Activated CD8-positive, alpha-beta T cell treated with anti-CD3 and anti-CD28 coated beads for 36 hours (primary cell): ENCODE results near the gene ZNF17. TPM values are rescaled to one million over a fixed set of nuclear protein-coding genes. Genes with fewer than 3 reads are reported as not detected.

Experiments used
- ATAC-seq: fragments of 200-7000 bp; cut with Tn5 transposase; one replicate; pipeline ENCODE4 v1.10.0; 2021; ENCODE audit warnings: mild to moderate bottlenecking, moderate library complexity
- CTCF ChIA-PET: fragments of 350-600 bp; sonication (Branson Sonifier 250); formaldehyde crosslinking; loops from one replicate; lab custom pipeline; 2021; ENCODE audit warnings: antibody characterized with exemption; lab: Charles Lee
- POLR2A ChIA-PET: fragments of 350-600 bp; sonication (Branson Sonifier 250); formaldehyde crosslinking; loops from one replicate; lab custom pipeline; 2021; ENCODE audit warnings: antibody characterized with exemption; lab: Charles Lee
- DNase-seq: peaks from one replicate; pipeline ENCODE4 v3.0.0-alpha.2; 2020
- H3K27ac Mint-ChIP-seq: one replicate; pipeline ENCODE4 v1.8.0; 2021; ENCODE audit warnings: mild to moderate bottlenecking, mixed read lengths
- H3K27me3 Mint-ChIP-seq: one replicate; pipeline ENCODE4 v1.8.0; 2021; ENCODE audit warnings: mixed read lengths
- H3K36me3 Mint-ChIP-seq: one replicate; pipeline ENCODE4 v1.8.0; 2021; ENCODE audit warnings: low read depth, mixed read lengths
- H3K4me1 Mint-ChIP-seq: one replicate; pipeline ENCODE4 v1.8.0; 2021; ENCODE audit warnings: low read depth, mixed read lengths
- H3K4me3 Mint-ChIP-seq: one replicate; pipeline ENCODE4 v1.8.0; 2021; ENCODE audit warnings: mild to moderate bottlenecking, moderate library complexity, mixed read lengths
- H3K9me3 Mint-ChIP-seq: one replicate; pipeline ENCODE4 v1.8.0; 2021; ENCODE audit warnings: mixed read lengths
- CTCF ChIP-seq: fragments of 200-600 bp; IDR thresholded peaks from one replicate; pipeline ENCODE4 v1.8.0; 2022; ENCODE audit warnings: antibody characterized with exemption, mild to moderate bottlenecking
- intact Hi-C: fragments of 100-400 bp; cut with micrococcal nuclease; formaldehyde crosslinking; loops from one replicate; pipeline ENCODE4 v1.10.0; 2022
- total RNA-seq, 2 experiments: library from RNA; stranded (reverse); gene quantifications; one replicate each; pipeline ENCODE4 v1.2.3, GENCODE V29; 2021

ZNF17 gene
- total RNA-seq, 2 experiments from 2014 or later: 5.7 to 8.8 TPM

GRCh38 chr19:57419439-57419838, 8.5 kb downstream of the ZNF17 start:
- POLR2A ChIA-PET: interaction anchor here (1.0 kb wide), 2 partner anchors 10 to 15 kb away, joined by 3 to 5 read pairs; partner anchors contain the start of gene ZNF749
- peaks cover 54% of the 10 kb centered on the region for H3K9me3 Mint-ChIP-seq
- no peaks in the 10 kb centered on the region for H3K4me1 Mint-ChIP-seq
- DNase-seq (no peak), ATAC-seq (no peak)
- H3K4me3 Mint-ChIP-seq: no peak overlapping the region
- no peak overlapping the region for H3K27ac Mint-ChIP-seq
- no peak for TF ChIP-seq CTCF
- peaks cover 79% of the 10 kb centered on the region for H3K36me3 Mint-ChIP-seq
- H3K27me3 Mint-ChIP-seq: no peaks in the 10 kb centered on the region
- intact Hi-C loops: no loop called here
- CTCF ChIA-PET: no interaction called here

- Mint-ChIP-seq H3K9me3 (peaks cover 53% of the 10 kb centered on the region), H3K36me3 (peaks cover 65% of the 10 kb centered on the region), H3K27ac (no peak overlapping the region), H3K27me3 (no peaks in the 10 kb centered on the region), H3K4me3 (no peak overlapping the region), H3K4me1 (no peaks in the 10 kb centered on the region)
- ATAC-seq (no peak), DNase-seq (no peak)
- no peak for TF ChIP-seq CTCF
- ChIA-PET POLR2A (no interaction called here), CTCF (no interaction called here)
- intact Hi-C loops: no loop called here
Measured at GRCh38 chr19:57421037-57421436, 10.1 kb downstream of the ZNF17 start.

- H3K36me3 Mint-ChIP-seq: peaks cover 43% of the 10 kb centered on the region
- ATAC-seq (peak; percentile 7), DNase-seq (no peak)
- POLR2A ChIA-PET: interaction anchor here (0.6 to 2.0 kb wide), 8 partner anchors 16 to 385 kb away, joined by 3 to 7 read pairs (median 4); partner anchors contain the start of genes ZNF17 and ZNF530
- peak overlapping the region; percentile 87 for H3K4me3 Mint-ChIP-seq
- peaks cover 16% of the 10 kb centered on the region for H3K9me3 Mint-ChIP-seq
- intact Hi-C loops: no loop called here
- TF ChIP-seq CTCF: no peak
- peak overlapping the region; percentile 90 for H3K27ac Mint-ChIP-seq
- peaks cover 28% of the 10 kb centered on the region for H3K4me1 Mint-ChIP-seq
- CTCF ChIA-PET: interaction anchor here (1.4 to 1.8 kb wide), 2 partner anchors 8 to 43 kb away, joined by 3 read pairs; partner anchors contain the start of gene ZNF772
- no peaks in the 10 kb centered on the region for H3K27me3 Mint-ChIP-seq
Measured at GRCh38 chr19:57434386-57435061, 23.6 kb downstream of the ZNF17 start.

GRCh38 chr19:57435062-57435978, 24.4 kb downstream of the ZNF17 start, which contains the start of gene ZNF749:
Gene ZNF749, plus strand, starts transcription at chr19:57435325. Its CDS starts 254 bp downstream, at chr19:57435579.
- CTCF ChIA-PET: interaction anchor here (1.0 to 1.8 kb wide), 3 partner anchors 9 to 42 kb away, joined by 3 read pairs; partner anchors contain the start of gene ZNF772
- POLR2A ChIA-PET: interaction anchor here (0.6 to 2.0 kb wide), 13 partner anchors 16 to 867 kb away, joined by 3 to 7 read pairs (median 3); partner anchors contain the start of genes ZNF154, ZNF530 and ZNF773
- H3K4me3 Mint-ChIP-seq: peak within 1 kb of the TSS; percentile 87
- peaks cover 32% of the 10 kb centered on the region for H3K4me1 Mint-ChIP-seq
- peaks cover 51% of the 10 kb centered on the region for H3K36me3 Mint-ChIP-seq
- H3K9me3 Mint-ChIP-seq: peaks cover 23% of the 10 kb centered on the region
- no peak for TF ChIP-seq CTCF
- ATAC-seq (peak; percentile 98), DNase-seq (peak; percentile 100)
- peak within 1 kb of the TSS; percentile 90 for H3K27ac Mint-ChIP-seq
- no peaks in the 10 kb centered on the region for H3K27me3 Mint-ChIP-seq
- intact Hi-C loops: no loop called here
